GM23338 (cell line): ENCODE data around the gene MYLK3.
"Not testable (repeated sequence)": the region's sequence is repeated elsewhere in the genome, so short reads cannot be mapped to it uniquely, and the experiment has no call there.

Source experiments
- CREB1 ChIP-seq: fragments of 250-450 bp; sonication (Bioruptor Pico); IDR thresholded peaks from 2 replicates; pipeline ENCODE4 v1.5.0; 2020; ENCODE audit warnings: low read depth, mild to moderate bottlenecking, moderate library complexity
- EZH2 ChIP-seq: fragments of 200-600 bp; sonication (generic); IDR thresholded peaks from one replicate; pipeline ENCODE4 v1.8.0; 2017; ENCODE audit warnings: antibody characterized with exemption, mild to moderate bottlenecking, low read depth; ENCODE audit not compliant: unreplicated experiment
- EZH2phosphoT487 ChIP-seq: fragments of 200-600 bp; sonication (generic); IDR thresholded peaks from one replicate; pipeline ENCODE4 v1.8.1; 2018; ENCODE audit warnings: antibody characterized with exemption; ENCODE audit not compliant: unreplicated experiment
- NANOG ChIP-seq: IDR thresholded peaks from 2 replicates; pipeline ENCODE4 v1.6.1; 2016; ENCODE audit warnings: antibody characterized with exemption, borderline replicate concordance
- POLR2AphosphoS5 ChIP-seq: IDR thresholded peaks from 2 replicates; pipeline ENCODE4 v1.6.1; 2016; ENCODE audit warnings: antibody characterized with exemption, low read depth
- REST ChIP-seq: IDR thresholded peaks from one replicate; pipeline ENCODE4 v1.6.1; 2018; ENCODE audit warnings: antibody characterized with exemption; ENCODE audit not compliant: unreplicated experiment
- ZNF114 ChIP-seq: fragments of 250-450 bp; sonication (Bioruptor Pico); IDR thresholded peaks from 2 replicates; pipeline ENCODE4 v1.5.0; 2020; ENCODE audit warnings: mild to moderate bottlenecking, moderate library complexity
- TF ChIP-seq, protein P1 (sequence below), 2 experiments: fragments of 200-600 bp in 1 of 2; sonication (generic) in 1 of 2; conservative IDR thresholded peaks; 2 replicates each; pipeline versions ENCODE4 v1.5.1 to v1.6.1; 2016 to 2017; ENCODE audit warnings: antibody characterized with exemption in 2 of 2, low read depth in 2 of 2, mild to moderate bottlenecking in 2 of 2, moderate library complexity in 1 of 2

- TF ChIP-seq, protein P1, sequence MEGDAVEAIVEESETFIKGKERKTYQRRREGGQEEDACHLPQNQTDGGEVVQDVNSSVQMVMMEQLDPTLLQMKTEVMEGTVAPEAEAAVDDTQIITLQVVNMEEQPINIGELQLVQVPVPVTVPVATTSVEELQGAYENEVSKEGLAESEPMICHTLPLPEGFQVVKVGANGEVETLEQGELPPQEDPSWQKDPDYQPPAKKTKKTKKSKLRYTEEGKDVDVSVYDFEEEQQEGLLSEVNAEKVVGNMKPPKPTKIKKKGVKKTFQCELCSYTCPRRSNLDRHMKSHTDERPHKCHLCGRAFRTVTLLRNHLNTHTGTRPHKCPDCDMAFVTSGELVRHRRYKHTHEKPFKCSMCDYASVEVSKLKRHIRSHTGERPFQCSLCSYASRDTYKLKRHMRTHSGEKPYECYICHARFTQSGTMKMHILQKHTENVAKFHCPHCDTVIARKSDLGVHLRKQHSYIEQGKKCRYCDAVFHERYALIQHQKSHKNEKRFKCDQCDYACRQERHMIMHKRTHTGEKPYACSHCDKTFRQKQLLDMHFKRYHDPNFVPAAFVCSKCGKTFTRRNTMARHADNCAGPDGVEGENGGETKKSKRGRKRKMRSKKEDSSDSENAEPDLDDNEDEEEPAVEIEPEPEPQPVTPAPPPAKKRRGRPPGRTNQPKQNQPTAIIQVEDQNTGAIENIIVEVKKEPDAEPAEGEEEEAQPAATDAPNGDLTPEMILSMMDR (conservative IDR thresholded peaks at IDR 0.05; ENCODE audit: low read depth in 2 of 2): not testable (repeated sequence)
- not testable (repeated sequence) for TF ChIP-seq CREB1 (CRISPR knock-in tag); EZH2; REST; NANOG; POLR2AphosphoS5; EZH2phosphoT487; ZNF114
Observed at GRCh38 chr16:46681867-46682266, 66.3 kb downstream of the MYLK3 start.
